Right ventricle myocardium superior (tissue), 1 donor: ENCODE results near the gene CAMK2A. TPM values are rescaled to one million over a fixed set of nuclear protein-coding genes. Genes with fewer than 3 reads are reported as not detected.
"Not testable (repeated sequence)": the region's sequence is repeated elsewhere in the genome, so short reads cannot be mapped to it uniquely, and the experiment has no call there.

ENCODE experiments used
- ATAC-seq: fragments of 200-7000 bp; cut with Tn5 transposase; one replicate; pipeline ENCODE4 v1.9.1; 2020; ENCODE audit warnings: mild to moderate bottlenecking; ENCODE audit not compliant: poor library complexity
- DNase-seq: peaks from one replicate; pipeline ENCODE4 v3.0.0-alpha.2; 2020
- intact Hi-C: fragments of 100-400 bp; cut with DNase I; formaldehyde crosslinking; loops from one replicate; pipeline ENCODE4 v1.11.2; 2022
- total RNA-seq: library from RNA; stranded (reverse); fragmentation: NEBNext Ultra II Directional; extraction: Animal tissue kit (Norgen Biotek cat#: 25700); gene quantifications from one replicate; pipeline ENCODE4 v1.2.1, GENCODE V29; 2021
- donor health status: DM: no; HTN: yes; CAD: no; lungs with severe emphysema.

Gene CAMK2A
- total RNA-seq, 1 donor from 2014 or later = 17.1 TPM

DNA sequence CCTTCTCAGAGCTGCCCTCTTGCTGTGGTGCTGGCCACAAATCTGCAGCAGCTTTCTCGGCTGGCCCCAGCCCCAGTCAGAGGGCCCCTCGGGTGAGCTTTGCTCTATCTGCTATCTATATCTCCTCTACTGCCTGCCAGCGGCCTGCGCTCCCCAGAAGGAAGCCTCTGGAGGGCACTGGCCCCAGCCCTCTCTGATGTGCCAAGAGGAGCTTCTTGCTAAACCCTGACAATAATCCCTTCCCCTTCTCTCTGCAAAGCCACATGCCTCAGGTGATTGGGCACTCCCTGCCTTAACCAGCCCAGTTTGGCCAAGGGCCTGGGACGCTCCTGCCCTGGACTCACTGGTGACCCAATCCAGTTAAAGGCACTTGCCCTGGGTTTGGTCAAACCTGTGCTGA is 42.7 kb downstream of the CAMK2A start:
- intact Hi-C loops = no loop called here
- DNase-seq (no peak), ATAC-seq (peak; percentile 18)

GRCh38 chr5:150246429-150246828 is 43.1 kb downstream of the CAMK2A start:
- ATAC-seq = no peak
- intact Hi-C loops = no loop called here

DNA sequence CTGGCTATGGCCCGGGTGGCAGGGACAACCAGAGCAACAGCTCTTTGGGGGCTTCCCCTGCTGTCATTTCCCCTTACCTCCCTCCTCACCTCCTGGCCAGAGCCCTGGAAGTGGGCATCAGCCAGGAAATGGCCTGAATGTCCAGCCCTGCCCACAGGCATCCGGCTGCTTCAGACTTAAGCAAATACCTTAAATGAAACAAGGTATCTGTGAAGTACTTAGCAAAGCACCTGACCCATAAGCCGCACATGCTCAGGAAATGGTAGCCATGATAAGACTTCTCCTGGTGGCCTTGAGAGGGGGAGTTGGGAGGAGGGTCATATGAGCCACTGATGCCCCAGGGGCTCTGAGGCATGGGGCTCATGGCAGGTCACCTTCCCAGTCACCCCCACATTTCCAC is 43.8 kb downstream of the CAMK2A start:
- no peak for ATAC-seq
- intact Hi-C loops = no loop called here

More at GRCh38 chr5:150246429-150246828, 43.1 kb downstream of the CAMK2A start:
- peak; percentile 22 for DNase-seq

DNA sequence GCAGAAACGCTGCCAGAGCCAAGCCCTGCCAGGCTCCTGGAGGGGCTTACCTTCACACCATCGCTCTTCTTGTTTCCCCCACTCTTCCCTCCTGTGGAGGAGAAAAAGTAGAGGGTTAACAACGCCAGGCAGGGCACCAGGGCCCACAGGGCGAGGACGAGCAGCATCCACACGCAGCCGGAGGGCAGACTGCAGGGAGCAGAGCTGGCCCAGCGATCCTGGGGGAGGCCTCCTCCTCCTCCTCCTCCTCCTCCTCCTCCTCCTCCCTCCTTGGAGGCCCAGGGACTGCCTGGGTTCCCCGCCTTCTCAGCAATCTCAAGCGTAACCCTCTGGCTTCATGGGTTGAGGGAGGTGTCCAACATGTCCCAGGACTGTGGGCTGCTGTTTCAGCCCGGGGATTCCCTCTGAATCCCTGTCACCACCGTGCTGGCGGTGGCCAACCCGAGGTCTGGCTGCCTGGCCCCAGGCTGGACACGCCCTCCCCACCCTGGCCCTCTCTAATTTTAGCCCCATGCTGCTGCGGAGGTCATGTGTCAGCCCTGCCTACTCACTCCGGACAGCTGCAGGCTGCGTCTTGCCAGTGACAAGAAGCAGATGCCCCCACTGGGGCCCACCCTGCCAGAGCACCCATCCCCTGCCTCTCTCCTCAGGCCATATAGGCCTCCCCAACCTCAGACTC is 44.3 kb downstream of the CAMK2A start:
- DNase-seq = peak; percentile 78
- intact Hi-C loops = no loop called here
- peak; percentile 96 for ATAC-seq

More for the DNA sequence above, 43.8 kb downstream of the CAMK2A start:
- no peak for DNase-seq

DNA sequence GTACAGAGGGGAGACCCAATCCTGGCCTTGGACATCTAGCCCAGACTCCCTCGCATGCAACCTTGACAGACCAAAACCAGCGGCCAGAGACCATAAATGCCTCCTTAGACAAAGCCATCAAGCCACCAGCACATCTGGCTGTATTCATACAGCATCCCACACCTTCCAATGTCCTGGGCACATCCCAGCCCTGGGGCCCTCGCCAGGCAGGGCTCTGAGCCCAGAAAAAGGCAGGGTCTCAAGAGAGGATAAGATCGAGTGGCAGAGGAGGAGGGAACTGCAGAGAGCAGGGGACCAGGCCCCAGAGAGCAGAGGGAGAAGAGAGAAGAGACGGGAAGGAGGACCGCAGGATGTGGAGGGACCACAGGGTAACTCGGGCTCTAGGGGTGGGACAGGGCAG is 45.4 kb downstream of the CAMK2A start:
- peak; percentile 34 for ATAC-seq
- intact Hi-C loops = no loop called here
- DNase-seq = no peak

GRCh38 chr5:150243590-150243989 is 46.0 kb downstream of the CAMK2A start:
- DNase-seq (no peak), ATAC-seq (no peak)
- intact Hi-C loops = no loop called here

- intact Hi-C loops = no loop called here
- ATAC-seq (no peak), DNase-seq (no peak)
These were observed 47.2 kb downstream of the CAMK2A start for GRCh38 chr5:150242251-150242894.

GRCh38 chr5:150241298-150242160 is 48.0 kb downstream of the CAMK2A start:
- no peak for DNase-seq
- no peak for ATAC-seq
- intact Hi-C loops = no loop called here

DNA sequence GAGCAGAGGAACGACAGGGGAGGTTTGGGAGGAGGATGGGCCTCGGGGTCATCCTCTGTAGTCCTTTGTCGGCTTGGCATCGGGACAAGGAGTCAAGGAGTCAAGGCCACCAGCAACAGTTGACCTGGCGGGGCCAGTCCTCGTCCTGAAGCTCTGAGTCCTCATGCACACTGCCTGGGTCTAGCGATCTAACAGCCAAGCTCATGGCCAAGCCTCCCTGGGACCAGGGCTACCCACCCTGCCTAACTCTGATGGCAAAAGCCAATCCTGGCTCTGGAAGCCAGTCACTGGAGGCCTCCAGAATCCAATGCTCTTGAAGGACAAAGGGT is 49.8 kb downstream of the CAMK2A start:
- intact Hi-C loops = no loop called here
- DNase-seq (no peak), ATAC-seq (no peak)

GRCh38 chr5:150239099-150239793 is 50.3 kb downstream of the CAMK2A start:
- no peak for DNase-seq
- ATAC-seq = no peak
- intact Hi-C loops = no loop called here

GRCh38 chr5:150238646-150239045 is 50.9 kb downstream of the CAMK2A start:
- intact Hi-C loops = no loop called here
- no peak for DNase-seq
- ATAC-seq = no peak

- DNase-seq (no peak), ATAC-seq (no peak)
- intact Hi-C loops = no loop called here
These were observed 52.4 kb downstream of the CAMK2A start for GRCh38 chr5:150236981-150237754.

- intact Hi-C loops = no loop called here
- DNase-seq (no peak), ATAC-seq (no peak)
These were observed 53.3 kb downstream of the CAMK2A start for GRCh38 chr5:150236313-150236712.

- intact Hi-C loops = no loop called here
- DNase-seq (no peak), ATAC-seq (no peak)
These were observed 54.1 kb downstream of the CAMK2A start for GRCh38 chr5:150235500-150235854.

GRCh38 chr5:150234576-150235499 is 54.7 kb downstream of the CAMK2A start:
- intact Hi-C loops = no loop called here
- ATAC-seq (no peak), DNase-seq (no peak)

DNA sequence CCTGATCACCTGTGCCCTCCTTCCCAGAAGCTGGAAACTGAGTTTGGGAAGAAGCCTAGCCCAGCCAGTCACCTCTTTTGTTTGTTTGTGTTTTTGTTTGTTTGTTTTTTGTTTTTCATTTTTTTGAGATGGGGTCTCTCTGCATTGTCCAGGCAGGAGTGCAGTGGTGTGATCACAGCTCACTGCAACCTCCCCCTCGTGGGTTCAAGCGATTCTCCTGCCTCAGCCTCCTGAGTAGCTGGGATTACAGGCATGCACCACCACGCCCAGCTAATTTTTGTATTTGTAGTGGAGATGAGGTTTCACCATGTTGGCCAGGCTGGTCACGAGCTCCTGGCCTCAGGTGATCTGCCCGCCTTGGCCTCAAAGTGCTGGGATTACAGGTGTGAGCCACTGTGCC is 55.9 kb downstream of the CAMK2A start:
- intact Hi-C loops, ATAC-seq, DNase-seq: not testable (repeated sequence)

GRCh38 chr5:150230842-150231241 is 58.7 kb downstream of the CAMK2A start:
- intact Hi-C loops = no loop called here
- DNase-seq (no peak), ATAC-seq (no peak)

DNA sequence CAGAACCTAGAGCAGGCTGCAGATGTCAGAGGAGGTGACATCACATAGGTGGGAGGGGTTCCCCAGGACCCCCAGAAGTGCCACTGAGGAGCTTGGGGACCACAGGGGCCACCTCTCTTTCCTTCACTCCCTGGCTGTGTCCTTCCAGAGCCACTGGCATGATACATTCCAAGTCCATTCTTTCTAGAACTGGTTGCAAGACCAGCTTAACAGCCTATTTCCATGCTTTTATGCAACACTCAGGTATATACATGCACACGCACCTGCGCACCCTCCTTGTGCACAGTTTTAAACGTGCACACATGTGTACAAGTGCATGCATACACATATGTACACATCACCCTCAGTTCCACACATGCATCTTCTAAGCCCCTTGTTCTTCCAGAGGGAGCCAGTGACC is 60.0 kb downstream of the CAMK2A start:
- ATAC-seq (no peak), DNase-seq (no peak)
- intact Hi-C loops = no loop called here
